LNCAP (cell line): ENCODE results near the gene CASP6.

ENCODE experiments used
- TF ChIP-seq, protein P1 (sequence below): fragments of 450-650 bp; IDR thresholded peaks from 2 replicates; pipeline ENCODE4 v1.5.1; 2017; ENCODE audit warnings: mild to moderate bottlenecking

Gene CASP6

DNA sequence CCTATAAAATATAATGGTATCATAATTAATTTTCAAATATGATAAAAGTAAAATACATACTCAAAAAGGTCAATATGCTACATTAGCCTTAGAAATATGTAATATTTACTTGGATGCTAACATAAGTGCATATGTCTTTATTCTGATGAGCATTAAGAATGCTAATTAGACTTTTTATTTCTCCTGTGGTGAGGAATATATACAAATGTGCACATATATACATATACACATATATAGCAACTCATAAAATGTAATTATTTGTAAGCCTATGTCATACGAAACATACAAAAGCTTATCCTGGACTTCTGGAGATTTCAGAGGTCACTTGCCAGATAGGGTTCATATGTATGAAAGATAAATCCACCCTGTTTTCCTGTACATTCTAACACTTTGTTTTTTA lies 15.5 kb upstream of the CASP6 start:
- TF ChIP-seq, protein P1, sequence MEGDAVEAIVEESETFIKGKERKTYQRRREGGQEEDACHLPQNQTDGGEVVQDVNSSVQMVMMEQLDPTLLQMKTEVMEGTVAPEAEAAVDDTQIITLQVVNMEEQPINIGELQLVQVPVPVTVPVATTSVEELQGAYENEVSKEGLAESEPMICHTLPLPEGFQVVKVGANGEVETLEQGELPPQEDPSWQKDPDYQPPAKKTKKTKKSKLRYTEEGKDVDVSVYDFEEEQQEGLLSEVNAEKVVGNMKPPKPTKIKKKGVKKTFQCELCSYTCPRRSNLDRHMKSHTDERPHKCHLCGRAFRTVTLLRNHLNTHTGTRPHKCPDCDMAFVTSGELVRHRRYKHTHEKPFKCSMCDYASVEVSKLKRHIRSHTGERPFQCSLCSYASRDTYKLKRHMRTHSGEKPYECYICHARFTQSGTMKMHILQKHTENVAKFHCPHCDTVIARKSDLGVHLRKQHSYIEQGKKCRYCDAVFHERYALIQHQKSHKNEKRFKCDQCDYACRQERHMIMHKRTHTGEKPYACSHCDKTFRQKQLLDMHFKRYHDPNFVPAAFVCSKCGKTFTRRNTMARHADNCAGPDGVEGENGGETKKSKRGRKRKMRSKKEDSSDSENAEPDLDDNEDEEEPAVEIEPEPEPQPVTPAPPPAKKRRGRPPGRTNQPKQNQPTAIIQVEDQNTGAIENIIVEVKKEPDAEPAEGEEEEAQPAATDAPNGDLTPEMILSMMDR: no peak

DNA sequence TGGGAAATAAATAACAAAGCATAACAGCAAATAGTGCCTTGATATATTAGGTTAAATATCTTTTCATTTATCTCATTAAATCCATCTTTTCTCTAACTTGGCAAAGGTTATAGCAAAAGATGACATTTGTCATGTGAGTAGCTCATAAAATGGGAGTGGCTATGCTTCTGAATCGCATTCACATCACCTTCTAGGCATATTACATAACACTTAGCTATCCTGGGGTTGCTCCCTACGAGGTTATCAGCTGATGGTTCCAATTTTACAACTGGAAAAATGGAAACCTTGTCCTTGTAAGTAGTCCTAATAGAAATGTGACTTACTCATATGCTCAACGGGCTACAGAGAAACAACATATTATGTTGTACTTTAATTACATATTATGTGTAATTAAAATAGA lies 10.3 kb upstream of the CASP6 start:
- TF ChIP-seq, protein P1: no peak

DNA sequence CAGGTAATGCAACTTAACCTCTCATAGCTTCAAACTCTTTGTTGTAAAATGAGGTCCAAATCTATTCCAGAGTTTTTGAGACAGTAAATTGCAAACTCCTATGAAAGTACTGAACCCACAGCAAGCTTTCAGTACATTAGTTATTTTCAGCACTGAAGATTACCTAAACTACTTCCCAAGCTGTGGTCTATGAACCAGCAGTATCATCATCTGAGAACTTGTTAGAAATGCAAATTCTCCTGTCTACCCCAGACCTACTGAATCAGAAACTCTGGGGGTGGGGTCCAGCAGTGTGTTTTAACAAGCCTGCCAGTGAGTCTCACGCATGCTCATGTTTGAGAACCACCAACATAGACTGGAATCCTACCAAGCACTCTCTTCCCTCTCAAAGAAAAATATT lies 5.7 kb upstream of the CASP6 start:
- TF ChIP-seq, protein P1: no peak

DNA sequence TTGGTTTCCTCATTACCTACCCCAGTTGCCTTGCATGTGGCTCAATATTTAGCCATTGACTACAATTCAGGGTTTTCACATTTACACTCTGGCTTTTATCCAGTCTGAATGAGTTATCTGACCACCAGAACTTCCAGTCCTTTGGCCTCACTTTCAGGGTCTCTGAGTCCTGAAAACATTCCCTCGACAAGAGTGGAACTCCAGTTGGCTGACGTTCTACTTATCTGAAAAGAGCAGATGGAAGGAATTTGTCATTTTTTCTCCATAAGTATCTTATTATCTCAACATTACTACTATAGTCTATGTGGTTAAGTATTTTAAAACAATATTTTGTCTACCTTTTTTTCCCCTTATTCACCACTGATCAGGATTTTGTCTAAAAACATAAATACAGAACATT lies 5.2 kb upstream of the CASP6 start:
- TF ChIP-seq, protein P1: no peak

DNA sequence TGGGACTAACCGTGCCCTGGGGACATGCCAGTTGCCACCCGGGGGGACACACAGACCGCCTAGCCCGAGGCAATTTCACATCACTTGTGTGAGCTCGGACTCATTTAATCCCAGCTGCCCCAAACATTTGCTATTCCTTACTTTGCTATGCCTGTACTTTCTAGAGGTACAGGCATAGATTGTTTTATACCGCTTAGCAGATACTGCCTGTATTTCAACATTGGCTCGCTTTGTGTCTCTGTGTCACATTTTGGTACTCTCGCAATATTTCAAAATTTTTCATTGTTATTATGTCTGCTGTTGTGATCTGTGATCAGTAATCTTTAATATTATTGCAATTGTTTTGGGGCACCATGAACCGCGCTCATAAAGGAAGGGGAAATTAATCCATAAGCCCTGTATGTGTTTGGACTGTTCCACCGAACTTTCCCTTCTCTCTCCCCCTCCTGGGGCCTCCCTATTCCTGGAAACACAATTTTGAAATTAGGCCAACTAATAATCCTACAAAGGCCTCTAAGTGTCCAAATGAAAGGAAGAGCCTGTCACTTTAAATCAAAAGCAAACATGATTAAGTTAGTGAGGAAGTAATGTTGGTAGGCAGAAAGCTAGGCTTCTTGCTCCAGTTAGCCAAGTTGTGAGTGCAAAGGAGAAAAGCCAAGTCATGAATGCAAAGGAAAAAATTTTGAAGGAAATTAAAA lies 568 bp upstream of the CASP6 start:
- TF ChIP-seq, protein P1: no peak

DNA sequence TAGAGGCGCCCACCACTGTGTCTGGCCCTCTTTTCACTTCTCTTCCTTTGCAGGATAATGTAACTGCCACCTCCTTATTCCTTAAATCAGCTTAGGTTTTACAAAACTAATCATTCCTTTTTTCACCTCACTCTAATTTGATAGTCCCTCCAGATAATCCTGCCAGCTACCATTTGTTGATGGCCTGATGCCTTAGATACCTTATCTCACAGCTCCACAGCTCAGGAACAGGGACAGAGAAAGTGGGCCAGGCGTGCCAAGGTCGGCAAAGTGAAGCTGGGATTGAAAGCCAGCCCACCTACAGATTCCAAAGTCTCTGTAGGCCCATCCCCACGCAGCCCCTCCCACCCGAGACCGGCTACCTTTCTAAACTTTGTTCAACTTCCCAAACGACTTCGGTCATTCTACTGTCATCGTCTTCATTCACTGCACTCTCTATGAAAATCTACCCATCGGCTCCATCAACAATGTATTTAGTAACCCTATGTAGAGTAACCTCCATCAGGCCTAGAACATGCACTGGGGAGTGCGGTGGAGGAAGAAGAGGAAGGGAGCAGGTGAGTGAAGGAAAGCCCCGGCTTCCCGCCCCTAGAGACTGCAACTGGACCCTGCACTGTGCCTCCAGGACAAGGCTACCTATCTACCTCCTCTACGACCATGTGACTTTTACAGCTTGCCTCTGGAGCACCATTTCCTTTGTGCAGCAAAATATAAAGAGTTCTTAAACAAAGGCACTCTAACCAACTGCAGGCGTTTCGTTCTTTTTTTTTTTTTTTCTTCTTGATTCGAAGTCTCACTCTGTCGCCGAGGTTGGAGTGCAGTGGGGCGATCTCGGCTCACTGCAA lies 1.5 kb downstream of the CASP6 start:
- TF ChIP-seq, protein P1: no peak

DNA sequence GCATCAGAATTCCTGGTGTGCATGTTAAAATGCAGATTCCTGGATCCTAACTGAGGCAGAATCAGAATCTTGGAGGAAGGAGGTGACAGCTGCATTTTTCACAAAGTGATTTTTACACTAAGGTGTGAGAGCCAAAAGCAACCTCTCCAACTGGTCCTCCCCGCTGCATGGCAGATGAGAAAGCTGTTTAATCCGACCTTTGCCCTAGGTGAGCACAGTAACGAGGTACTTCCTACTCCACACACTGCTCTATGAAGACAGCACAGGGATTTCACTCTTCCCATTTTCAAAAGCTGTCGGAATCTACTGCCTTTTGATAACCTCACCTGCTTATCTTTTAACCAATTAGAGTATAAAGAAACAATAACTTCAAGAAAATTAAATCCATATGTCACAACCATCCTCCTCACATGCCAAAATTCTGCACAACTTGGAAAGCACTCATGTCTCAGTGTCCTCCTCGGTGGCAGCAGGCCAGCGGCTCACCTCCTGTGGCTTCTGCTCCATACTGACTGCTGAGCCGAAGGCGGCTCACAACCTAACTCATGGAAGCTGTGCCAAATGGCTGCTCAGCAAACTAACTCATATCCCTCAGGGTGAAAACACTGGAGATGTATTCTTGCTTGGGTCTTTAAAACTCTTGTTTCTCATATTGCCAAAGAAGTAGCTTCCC lies 3.6 kb downstream of the CASP6 start:
- TF ChIP-seq, protein P1: no peak
